GM08714 (cell line): ENCODE data around the gene C12orf57.
A peak's percentile ranks its signal among the peaks of the same experiment; 100 is the strongest.
"Not testable (repeated sequence)": the region's sequence is repeated elsewhere in the genome, so short reads cannot be mapped to it uniquely, and the experiment has no call there.

Experiments used
- H3K4me3 ChIP-seq: fragments of 200-500 bp; sonication (Bioruptor generic); 2 replicates; pipeline ENCODE4 v1.5.1; 2014; ENCODE audit warnings: mild to moderate bottlenecking, low read length, inconsistent platforms
- ZNF274 ChIP-seq: IDR thresholded peaks from 2 replicates; pipeline ENCODE4 v1.6.1; 2012; ENCODE audit warnings: mild to moderate bottlenecking, low read depth, low read length

C12orf57 gene

GRCh38 chr12:6943722-6944380 lies at the start of gene C12orf57, which contains the start of gene RNU7-1:
C12orf57 (plus strand) TSS chr12:6944022; CDS start chr12:6944122, 100 bp downstream.
RNU7-1 (plus strand) TSS chr12:6943816.
- H3K4me3 ChIP-seq: peak within 1 kb of the TSS; percentile 87
- no peak for TF ChIP-seq ZNF274

GRCh38 chr12:6894321-6894720 lies 49.5 kb upstream of the C12orf57 start:
- TF ChIP-seq ZNF274: no peak
- no peak overlapping the region for H3K4me3 ChIP-seq

- TF ChIP-seq ZNF274: no peak
Measured at GRCh38 chr12:6896846-6897435, 46.9 kb upstream of the C12orf57 start.

GRCh38 chr12:6899427-6899826 lies 44.4 kb upstream of the C12orf57 start:
- H3K4me3 ChIP-seq: no peak overlapping the region
- no peak for TF ChIP-seq ZNF274

More at GRCh38 chr12:6896846-6897435, 46.9 kb upstream of the C12orf57 start:
- no peak overlapping the region for H3K4me3 ChIP-seq

- no peak overlapping the region for H3K4me3 ChIP-seq
- no peak for TF ChIP-seq ZNF274
Measured at GRCh38 chr12:6899837-6900519, 43.8 kb upstream of the C12orf57 start.

- TF ChIP-seq ZNF274: no peak
Measured at GRCh38 chr12:6902448-6902847, 41.4 kb upstream of the C12orf57 start.

GRCh38 chr12:6903722-6904121 lies 40.1 kb upstream of the C12orf57 start:
- no peak overlapping the region for H3K4me3 ChIP-seq
- no peak for TF ChIP-seq ZNF274

More at GRCh38 chr12:6902448-6902847, 41.4 kb upstream of the C12orf57 start:
- no peak overlapping the region for H3K4me3 ChIP-seq

GRCh38 chr12:6904280-6905276 lies 39.2 kb upstream of the C12orf57 start, which contains the start of gene LRRC23:
LRRC23 (plus strand) TSS chr12:6904822; CDS start chr12:6905634, 812 bp downstream.
- TF ChIP-seq ZNF274: no peak
- peak within 1 kb of the TSS; percentile 71 for H3K4me3 ChIP-seq

GRCh38 chr12:6905414-6906040 lies 38.3 kb upstream of the C12orf57 start:
- TF ChIP-seq ZNF274: no peak
- H3K4me3 ChIP-seq: peak overlapping the region; percentile 71; the same call in 1 of the 2 replicates

GRCh38 chr12:6908141-6908540 lies 35.7 kb upstream of the C12orf57 start:
- H3K4me3 ChIP-seq: not testable (repeated sequence)

GRCh38 chr12:6909421-6910145 lies 34.2 kb upstream of the C12orf57 start:
- TF ChIP-seq ZNF274: no peak
- no peak overlapping the region for H3K4me3 ChIP-seq

- TF ChIP-seq ZNF274: no peak
- no peak overlapping the region for H3K4me3 ChIP-seq
Measured at GRCh38 chr12:6912164-6912935, 31.5 kb upstream of the C12orf57 start.
